ENCODE results near the gene RNF39. TPM values are rescaled to one million over a fixed set of nuclear protein-coding genes. Genes with fewer than 3 reads are reported as not detected.

Gene RNF39
- total RNA-seq, 1 donor from 2014 or later: 18.2 TPM

- no peak for DNase-seq (ENCODE audit: extremely low spot score in 2 of 2)
- intact Hi-C loops (cut with DNase I): no loop called here
- Histone ChIP-seq H3K27ac (peak overlapping the region; percentile 76), H3K4me1 (peaks cover 40% of the 10 kb centered on the region), H3K36me3 (peaks cover 0 to 9% of the 10 kb centered on the region in 2 donors), H3K9me3 (no peaks in the 10 kb centered on the region), H3K4me3 (peak overlapping the region; percentile 59 to 78), H3K27me3 (no peaks in the 10 kb centered on the region)
- TF ChIP-seq POLR2AphosphoS5 (IDR thresholded peaks at IDR 0.05; ENCODE audit: insufficient read depth in 1 of 2, low read depth in 1 of 2) (no peak), POLR2A (IDR thresholded peaks at IDR 0.05) (no peak), CTCF (IDR thresholded peaks at IDR 0.05) (no peak)
Measured at GRCh38 chr6:30066082-30066481, 9.5 kb downstream of the RNF39 start.

- intact Hi-C loops (cut with DNase I): no loop called here
- Histone ChIP-seq H3K4me3 (no peak overlapping the region), H3K27ac (no peak overlapping the region), H3K4me1 (peaks cover 44% of the 10 kb centered on the region), H3K9me3 (no peaks in the 10 kb centered on the region), H3K27me3 (no peaks in the 10 kb centered on the region), H3K36me3 (no peaks in the 10 kb centered on the region)
- no peak for DNase-seq (ENCODE audit: extremely low spot score in 2 of 2)
- no peak for TF ChIP-seq CTCF (IDR thresholded peaks at IDR 0.05)
- TF ChIP-seq POLR2AphosphoS5 (IDR thresholded peaks at IDR 0.05; ENCODE audit: insufficient read depth in 1 of 2, low read depth in 1 of 2): no peak
- no peak for TF ChIP-seq POLR2A (IDR thresholded peaks at IDR 0.05)
Measured at GRCh38 chr6:30063315-30063714, 12.3 kb downstream of the RNF39 start.

- Histone ChIP-seq H3K27ac (no peak overlapping the region), H3K36me3 (no peaks in the 10 kb centered on the region), H3K9me3 (no peaks in the 10 kb centered on the region), H3K27me3 (no peaks in the 10 kb centered on the region), H3K4me1 (peaks cover 37% of the 10 kb centered on the region), H3K4me3 (peak overlapping the region in 1 of 2 donors; percentile 81)
- intact Hi-C loops (cut with DNase I): no loop called here
- no peak for TF ChIP-seq POLR2AphosphoS5 (IDR thresholded peaks at IDR 0.05; ENCODE audit: insufficient read depth in 1 of 2, low read depth in 1 of 2)
- TF ChIP-seq POLR2A (IDR thresholded peaks at IDR 0.05): no peak
- no peak for TF ChIP-seq CTCF (IDR thresholded peaks at IDR 0.05)
- no peak for DNase-seq (ENCODE audit: extremely low spot score in 2 of 2)
Measured at GRCh38 chr6:30062471-30063178, 12.9 kb downstream of the RNF39 start.

GRCh38 chr6:30061858-30062458 is 13.6 kb downstream of the RNF39 start:
- intact Hi-C loops (cut with DNase I): no loop called here
- DNase-seq (ENCODE audit: extremely low spot score in 2 of 2): no peak
- Histone ChIP-seq H3K4me3 (peak overlapping the region; percentile 81), H3K4me1 (peaks cover 35% of the 10 kb centered on the region), H3K27ac (peak overlapping the region; percentile 91), H3K9me3 (no peaks in the 10 kb centered on the region), H3K36me3 (peaks cover 0 to 5% of the 10 kb centered on the region in 2 donors), H3K27me3 (no peaks in the 10 kb centered on the region)
- TF ChIP-seq CTCF (IDR thresholded peaks at IDR 0.05) (no peak), POLR2AphosphoS5 (IDR thresholded peaks at IDR 0.05; ENCODE audit: insufficient read depth in 1 of 2, low read depth in 1 of 2) (no peak), POLR2A (IDR thresholded peaks at IDR 0.05) (no peak)

Measured in vagina (tissue), 2 donors.